ENCODE measurements around the gene CNMD.

The CNMD gene

DNA sequence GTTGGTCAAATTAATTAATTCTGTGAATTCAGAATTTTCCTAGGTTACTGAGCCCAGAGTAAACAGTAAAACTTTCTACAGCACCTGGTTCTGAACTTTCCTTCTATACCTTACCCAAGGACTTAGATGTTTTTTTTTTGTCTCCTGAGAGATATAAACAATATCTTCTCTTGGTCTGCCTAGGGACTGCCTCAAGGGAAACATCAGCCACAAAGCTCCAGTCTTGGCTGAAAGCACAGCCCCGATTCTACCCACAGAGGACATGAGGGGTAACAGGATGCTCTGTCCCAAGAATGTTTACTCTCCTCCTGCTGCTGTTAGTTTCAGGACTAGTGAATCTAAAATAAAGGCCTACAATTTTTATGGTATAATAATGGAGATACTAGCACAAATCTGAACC is 14.3 kb downstream of the CNMD start:
- no peak for TF ChIP-seq CREB1 (IDR thresholded peaks at IDR 0.05; ENCODE audit: low read depth)
- no peak for TF ChIP-seq NFIC (IDR thresholded peaks at IDR 0.05)
- no peak for TF ChIP-seq TAF1 (IDR thresholded peaks at IDR 0.05; ENCODE audit: low read depth)
- TF ChIP-seq TEAD4 (IDR thresholded peaks at IDR 0.05), result no peak
- no peak for TF ChIP-seq YY1 (IDR thresholded peaks at IDR 0.05; ENCODE audit: low read depth)
- TF ChIP-seq ZBTB7A (IDR thresholded peaks at IDR 0.05; ENCODE audit: low read depth), result no peak

DNA sequence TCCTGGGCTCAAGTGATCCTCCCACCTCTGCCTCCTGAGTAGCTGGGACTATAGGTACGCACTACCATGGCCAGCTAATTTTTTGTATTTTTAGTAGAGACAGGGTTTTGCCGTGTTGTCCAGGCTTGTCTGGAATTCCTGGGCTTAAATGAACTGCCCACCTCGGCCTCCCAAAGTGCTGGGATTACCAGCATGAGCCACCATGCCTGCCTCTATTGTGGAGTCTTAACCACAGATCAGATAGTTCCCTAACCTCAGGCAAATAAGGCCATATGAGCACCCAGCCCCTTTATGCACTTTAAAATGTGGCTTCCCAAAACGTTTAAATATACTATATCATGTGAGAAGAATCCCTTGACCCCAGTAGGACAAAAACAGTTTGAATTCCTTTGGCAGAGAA is 16.4 kb downstream of the CNMD start:
- no peak for TF ChIP-seq EP300 (IDR thresholded peaks at IDR 0.05; ENCODE audit: borderline replicate concordance)
- no peak for TF ChIP-seq ZBTB7A (IDR thresholded peaks at IDR 0.05; ENCODE audit: low read depth)
- TF ChIP-seq CREB1 (IDR thresholded peaks at IDR 0.05; ENCODE audit: low read depth), result no peak
- no peak for TF ChIP-seq EGR1 (IDR thresholded peaks at IDR 0.05)
- TF ChIP-seq TAF1 (IDR thresholded peaks at IDR 0.05; ENCODE audit: low read depth), result no peak
- TF ChIP-seq RAD21 (IDR thresholded peaks at IDR 0.05; ENCODE audit: low read depth), result no peak
- no peak for TF ChIP-seq NFIC (IDR thresholded peaks at IDR 0.05)
- no peak for TF ChIP-seq FOXM1 (IDR thresholded peaks at IDR 0.05; ENCODE audit: borderline replicate concordance, low read depth)
- no peak for TF ChIP-seq YY1 (IDR thresholded peaks at IDR 0.05; ENCODE audit: low read depth)
- no peak for TF ChIP-seq MAX (IDR thresholded peaks at IDR 0.05)
- TF ChIP-seq TEAD4 (IDR thresholded peaks at IDR 0.05), result no peak
- no peak for TF ChIP-seq USF1 (IDR thresholded peaks at IDR 0.05)

DNA sequence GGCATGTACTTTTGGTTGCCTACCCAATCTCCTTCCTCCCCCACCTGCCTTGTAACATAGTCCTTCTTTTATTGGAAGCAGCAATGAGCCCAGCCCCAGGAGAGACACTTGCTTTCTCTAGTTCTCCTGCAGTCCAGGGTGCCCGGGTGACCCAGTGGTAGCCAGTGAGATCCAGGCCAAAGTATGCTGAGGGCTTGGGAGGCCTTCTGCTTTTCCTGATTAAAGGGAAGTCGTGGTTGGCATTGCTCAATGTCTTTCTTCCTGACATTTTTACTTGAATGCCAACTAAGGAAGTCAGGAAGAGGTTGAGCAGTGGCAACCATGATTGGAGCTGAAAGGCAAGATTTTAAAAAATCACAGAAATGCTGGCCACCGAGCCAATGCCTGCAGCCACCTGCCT is 25.7 kb downstream of the CNMD start:
- no peak for TF ChIP-seq YY1 (IDR thresholded peaks at IDR 0.05; ENCODE audit: low read depth)
- no peak for TF ChIP-seq MAX (IDR thresholded peaks at IDR 0.05)
- TF ChIP-seq USF1 (IDR thresholded peaks at IDR 0.05), result no peak
- no peak for TF ChIP-seq TAF1 (IDR thresholded peaks at IDR 0.05; ENCODE audit: low read depth)
- TF ChIP-seq TCF12 (IDR thresholded peaks at IDR 0.05; ENCODE audit: low read depth), result no peak
- no peak for TF ChIP-seq ZBTB7A (IDR thresholded peaks at IDR 0.05; ENCODE audit: low read depth)
- no peak for TF ChIP-seq FOXM1 (IDR thresholded peaks at IDR 0.05; ENCODE audit: borderline replicate concordance, low read depth)
- no peak for TF ChIP-seq CEBPB (IDR thresholded peaks at IDR 0.05)
- no peak for TF ChIP-seq TEAD4 (IDR thresholded peaks at IDR 0.05)
- no peak for TF ChIP-seq NFIC (IDR thresholded peaks at IDR 0.05)

- TF ChIP-seq TAF1 (IDR thresholded peaks at IDR 0.05; ENCODE audit: low read depth) (no peak), YY1 (IDR thresholded peaks at IDR 0.05; ENCODE audit: low read depth) (no peak), CREB1 (IDR thresholded peaks at IDR 0.05; ENCODE audit: low read depth) (no peak), TCF12 (IDR thresholded peaks at IDR 0.05; ENCODE audit: low read depth) (no peak), MAX (IDR thresholded peaks at IDR 0.05) (no peak), EGR1 (IDR thresholded peaks at IDR 0.05) (no peak), FOXM1 (IDR thresholded peaks at IDR 0.05; ENCODE audit: borderline replicate concordance, low read depth) (no peak), TEAD4 (IDR thresholded peaks at IDR 0.05) (no peak), CEBPB (IDR thresholded peaks at IDR 0.05) (no peak), EP300 (IDR thresholded peaks at IDR 0.05; ENCODE audit: borderline replicate concordance) (no peak), USF1 (IDR thresholded peaks at IDR 0.05) (no peak), REST (IDR thresholded peaks at IDR 0.05; ENCODE audit: low read depth) (no peak), ZBTB7A (IDR thresholded peaks at IDR 0.05; ENCODE audit: low read depth) (no peak), RAD21 (IDR thresholded peaks at IDR 0.05; ENCODE audit: low read depth) (no peak), NFIC (IDR thresholded peaks at IDR 0.05) (no peak)
Measured at GRCh38 chr13:52712385-52712784, 27.2 kb downstream of the CNMD start.

- TF ChIP-seq FOXM1 (IDR thresholded peaks at IDR 0.05; ENCODE audit: borderline replicate concordance, low read depth), result no peak
- TF ChIP-seq EP300 (IDR thresholded peaks at IDR 0.05; ENCODE audit: borderline replicate concordance), result no peak
- TF ChIP-seq CREB1 (IDR thresholded peaks at IDR 0.05; ENCODE audit: low read depth), result no peak
- no peak for TF ChIP-seq REST (IDR thresholded peaks at IDR 0.05; ENCODE audit: low read depth)
- TF ChIP-seq ZBTB7A (IDR thresholded peaks at IDR 0.05; ENCODE audit: low read depth), result no peak
- TF ChIP-seq EGR1 (IDR thresholded peaks at IDR 0.05), result no peak
- TF ChIP-seq CEBPB (IDR thresholded peaks at IDR 0.05), result no peak
- no peak for TF ChIP-seq MAX (IDR thresholded peaks at IDR 0.05)
- no peak for TF ChIP-seq RAD21 (IDR thresholded peaks at IDR 0.05; ENCODE audit: low read depth)
- TF ChIP-seq NFIC (IDR thresholded peaks at IDR 0.05), result no peak
- no peak for TF ChIP-seq TAF1 (IDR thresholded peaks at IDR 0.05; ENCODE audit: low read depth)
- no peak for TF ChIP-seq YY1 (IDR thresholded peaks at IDR 0.05; ENCODE audit: low read depth)
- TF ChIP-seq TEAD4 (IDR thresholded peaks at IDR 0.05), result no peak
- TF ChIP-seq TCF12 (IDR thresholded peaks at IDR 0.05; ENCODE audit: low read depth), result no peak
- no peak for TF ChIP-seq USF1 (IDR thresholded peaks at IDR 0.05)
Measured at GRCh38 chr13:52711286-52711685, 28.3 kb downstream of the CNMD start.

All from Ishikawa (cell line).